HG02938 (cell line): Measurements from ENCODE around the gene NGEF.

ENCODE experiments used
- ATAC-seq: cut with Tn5 transposase; IDR thresholded peaks from one replicate; pipeline ENCODE4 v1.9.1; 2021; ENCODE audit warnings: mild to moderate bottlenecking, moderate library complexity; ENCODE audit not compliant: unreplicated experiment

Gene NGEF

DNA sequence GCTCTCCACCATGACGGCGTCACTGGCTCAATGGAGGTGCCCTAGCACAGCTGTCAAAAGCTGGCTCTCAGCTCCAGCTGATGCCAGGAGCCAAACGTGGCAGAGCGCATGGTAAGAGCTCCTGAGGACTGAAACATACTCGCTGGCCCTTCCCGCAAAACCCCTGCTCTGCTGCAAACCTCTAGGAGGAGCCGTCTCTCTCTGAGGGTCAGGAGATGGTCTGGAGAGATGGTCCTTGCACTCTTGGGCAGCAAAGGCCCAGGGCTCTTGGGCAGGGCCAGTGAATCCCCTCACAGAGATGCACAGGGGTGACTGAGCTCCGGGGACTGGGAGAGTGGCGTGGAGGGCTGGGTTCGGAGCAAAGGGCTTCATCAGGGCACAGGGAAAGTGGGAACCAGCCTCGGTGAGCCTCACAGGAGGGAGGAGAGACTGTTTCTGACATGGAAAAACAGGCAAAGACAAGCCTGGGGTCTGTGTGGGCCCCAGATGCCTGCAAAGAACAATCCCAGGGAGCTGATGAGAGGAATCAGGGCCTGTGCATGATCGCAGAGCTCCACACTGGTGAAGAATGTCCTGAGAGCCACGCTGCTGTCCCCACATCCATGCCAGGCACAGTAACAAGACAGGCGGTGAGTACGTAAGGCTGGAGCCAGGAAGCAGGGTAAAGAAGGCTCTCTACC is 125.7 kb downstream of the NGEF start:
- ATAC-seq, result no peak

DNA sequence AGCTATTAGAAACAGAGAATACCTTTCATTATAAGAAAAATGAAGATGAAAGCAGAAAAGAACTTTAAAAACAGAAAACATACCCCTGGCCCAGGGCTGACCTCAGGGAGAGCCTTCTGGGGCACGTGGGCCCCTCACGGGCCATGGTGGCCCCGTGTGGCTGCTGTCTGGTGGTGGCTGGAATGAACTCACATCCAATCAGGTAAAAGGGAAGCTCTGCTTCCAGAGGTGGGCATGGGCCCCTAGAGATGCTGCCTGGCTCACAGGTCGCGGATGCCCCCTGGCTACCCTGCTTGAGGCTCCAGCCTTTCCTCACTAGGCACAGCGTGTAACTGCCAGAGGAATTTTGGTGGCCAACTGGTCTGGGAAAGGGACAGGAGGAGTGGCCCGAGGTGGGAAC is 126.4 kb downstream of the NGEF start:
- ATAC-seq, result no peak

DNA sequence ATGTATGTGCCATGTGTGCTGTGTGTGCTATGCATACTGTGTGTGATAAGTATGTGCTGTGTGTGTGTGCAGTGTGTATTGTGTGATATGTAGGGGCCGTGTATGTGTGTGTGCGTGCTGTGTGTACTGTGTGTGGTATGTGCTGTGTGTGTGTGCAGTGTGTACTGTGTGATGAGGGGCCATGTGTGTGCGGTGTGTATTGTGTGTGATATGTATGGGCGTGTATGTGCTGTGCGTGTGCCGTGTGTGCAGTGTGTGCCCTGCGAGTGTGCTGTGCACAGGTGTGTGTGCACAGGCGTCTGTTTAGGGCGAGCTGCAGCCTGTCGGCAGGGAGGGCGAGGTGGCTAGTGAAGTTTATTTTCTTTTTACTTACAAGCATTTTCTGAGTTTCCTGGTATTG is 126.9 kb downstream of the NGEF start:
- no peak for ATAC-seq

DNA sequence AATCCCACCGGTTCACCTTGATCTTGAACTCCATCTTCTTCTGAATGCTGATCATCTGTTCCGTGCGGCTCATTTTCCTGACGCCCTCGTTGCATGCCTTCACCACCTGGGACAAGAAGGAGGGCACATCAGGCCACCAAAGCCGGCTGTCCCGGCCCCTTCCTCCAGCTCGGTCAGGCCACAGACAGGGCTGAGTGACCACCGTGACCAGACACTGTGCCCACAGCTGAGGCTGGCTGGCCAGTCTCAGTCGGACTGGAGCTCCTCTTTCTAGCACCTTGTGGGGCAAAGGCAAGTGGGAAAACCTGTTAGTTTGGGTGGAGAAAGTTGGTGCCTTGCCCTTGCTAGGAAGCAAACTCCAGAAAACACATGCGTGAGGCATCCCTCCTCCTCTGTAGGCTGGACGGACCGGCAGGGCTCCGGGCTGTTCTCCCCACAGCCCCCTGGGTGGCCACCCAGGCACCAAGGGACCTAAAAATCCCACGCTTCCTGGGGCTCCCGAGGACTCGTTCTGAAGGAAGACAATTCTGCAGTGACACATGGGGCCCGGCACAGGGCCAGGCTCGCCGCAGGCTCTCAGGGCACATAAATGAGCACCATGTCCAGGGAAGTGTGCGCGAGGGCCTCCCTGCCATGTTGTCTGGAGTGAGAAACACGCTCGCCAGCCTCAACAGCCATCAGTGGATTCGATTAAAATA is 127.6 kb downstream of the NGEF start:
- no peak for ATAC-seq

DNA sequence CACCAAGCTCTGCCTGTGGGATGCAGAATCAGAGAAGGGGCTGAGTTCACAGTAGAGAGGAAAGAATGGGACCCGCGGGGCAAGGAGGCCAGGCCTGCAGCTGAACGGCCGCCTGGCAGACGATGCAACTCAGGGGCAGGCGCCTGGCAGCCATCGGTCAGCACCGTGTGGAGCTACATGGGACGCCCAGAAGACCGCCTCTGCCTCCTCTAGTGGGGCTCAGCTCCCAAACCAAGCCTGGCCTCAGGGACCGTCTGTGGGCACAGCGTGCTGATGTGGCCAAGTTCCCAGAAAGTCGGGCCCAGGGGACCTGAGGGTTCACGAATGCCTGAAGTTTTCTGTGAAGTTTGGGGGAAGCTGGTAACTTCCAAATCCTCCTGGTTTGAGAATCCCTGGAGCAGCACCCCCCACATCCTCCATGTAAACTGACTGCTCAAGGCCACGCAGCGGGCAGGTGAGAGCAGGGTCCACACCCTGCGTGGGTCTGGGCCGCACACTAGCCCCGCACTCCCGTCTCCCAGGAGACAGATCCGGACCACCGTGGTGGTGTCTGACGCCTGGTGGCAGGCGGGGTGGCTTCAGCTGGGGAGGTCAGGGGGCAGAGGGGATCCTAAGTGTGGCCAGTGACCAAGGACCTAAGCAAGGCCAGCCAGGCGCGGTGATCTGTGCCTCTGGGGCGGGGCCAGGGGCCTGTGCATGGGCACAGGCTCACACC is 128.3 kb downstream of the NGEF start:
- no peak for ATAC-seq

DNA sequence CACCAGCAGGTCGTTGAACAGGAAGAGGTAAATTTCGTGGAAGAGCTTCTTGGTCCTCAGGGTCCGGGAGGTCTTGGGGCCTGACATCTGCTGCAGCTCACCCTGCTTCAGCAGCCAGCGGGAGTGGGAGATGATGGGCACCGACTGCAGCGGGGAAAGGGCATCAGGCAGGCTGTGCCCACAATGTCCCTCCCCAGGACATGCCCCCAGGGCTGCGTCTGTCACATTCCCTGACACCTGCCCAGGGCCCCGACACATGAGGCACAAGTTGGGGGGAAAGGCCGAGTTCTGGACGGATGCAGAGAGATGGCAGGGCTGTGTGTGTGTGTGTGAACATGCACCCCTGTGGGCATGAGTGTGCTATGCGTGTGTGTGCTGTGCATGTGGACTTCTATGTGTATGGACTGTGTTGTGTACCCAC is 129.0 kb downstream of the NGEF start:
- no peak for ATAC-seq

DNA sequence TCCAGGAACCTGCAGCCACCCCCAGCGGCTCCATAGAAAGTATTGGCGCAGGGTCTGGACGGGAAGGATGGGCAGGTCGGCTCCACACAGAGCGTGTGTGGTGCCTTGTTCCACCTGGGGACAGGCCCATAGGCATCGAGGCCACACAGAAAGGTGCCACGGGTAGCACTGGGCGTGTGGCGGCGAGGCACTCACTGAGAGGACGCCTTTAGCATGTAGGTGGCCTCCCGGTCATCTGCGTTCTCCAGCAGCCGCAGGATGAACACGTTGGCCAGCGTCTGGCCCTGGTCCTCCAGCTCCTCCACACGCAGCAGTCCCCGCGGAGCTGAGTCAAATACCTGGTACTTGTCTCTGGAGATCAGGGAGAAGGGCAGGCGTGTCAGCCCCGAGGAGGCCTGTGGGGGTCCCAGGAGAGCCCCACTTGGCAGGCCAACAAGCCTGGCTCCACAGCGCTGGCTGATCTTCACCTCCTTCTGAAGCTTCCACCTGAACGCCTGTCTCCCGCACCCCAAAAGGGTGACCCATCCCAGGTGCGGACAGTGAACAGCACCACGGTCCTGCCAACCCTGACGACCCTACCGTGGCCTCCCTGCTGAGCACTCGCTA is 129.8 kb downstream of the NGEF start:
- no peak for ATAC-seq

DNA sequence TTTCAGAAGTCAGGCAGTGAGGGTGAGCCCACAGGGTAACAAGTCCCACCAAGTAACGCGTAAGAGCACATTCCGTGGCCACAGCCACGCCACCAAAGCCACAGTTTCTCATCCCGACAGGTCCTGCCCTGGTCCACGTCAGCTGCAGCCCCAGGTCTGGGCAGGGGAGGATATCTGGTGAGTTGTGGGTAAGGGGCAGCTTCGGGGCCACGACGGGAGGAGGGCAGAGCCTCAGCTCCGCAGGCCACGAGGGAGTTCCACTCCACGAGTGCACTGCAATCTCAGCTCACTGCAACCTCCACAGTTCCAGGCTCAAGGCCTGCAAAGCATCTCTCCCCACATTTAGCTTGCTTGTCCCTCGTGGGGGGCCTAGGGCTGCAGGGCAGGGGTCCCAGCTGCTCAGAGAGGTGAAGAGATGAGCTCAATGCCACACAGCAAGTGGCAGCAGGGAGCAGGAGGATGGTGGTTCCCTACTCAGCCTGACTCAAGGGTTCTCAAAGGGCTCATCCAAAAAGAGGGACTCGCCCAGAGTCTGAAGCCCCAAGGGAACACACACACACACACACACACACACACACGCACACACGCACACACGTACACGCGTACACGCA is 130.4 kb downstream of the NGEF start:
- ATAC-seq, result no peak

DNA sequence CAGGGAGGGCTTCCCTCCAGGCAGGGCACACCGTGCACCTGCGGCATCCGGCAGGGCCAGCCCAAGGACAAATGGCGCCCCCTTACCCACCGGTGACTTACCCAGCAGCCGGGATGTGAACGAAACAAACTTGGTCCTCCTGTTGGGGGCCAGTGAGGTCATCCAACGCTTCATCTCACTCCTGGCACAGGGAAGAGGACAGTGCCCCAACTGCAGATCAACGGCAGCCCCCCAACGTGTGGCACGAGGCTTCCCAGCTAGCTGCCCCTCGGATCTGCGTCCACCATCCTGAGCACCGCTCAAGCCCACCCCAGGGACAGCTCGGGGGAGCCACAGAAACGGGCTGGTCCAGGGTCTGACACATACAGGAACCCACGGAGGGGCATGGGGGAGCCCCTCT is 131.0 kb downstream of the NGEF start:
- ATAC-seq, result no peak

DNA sequence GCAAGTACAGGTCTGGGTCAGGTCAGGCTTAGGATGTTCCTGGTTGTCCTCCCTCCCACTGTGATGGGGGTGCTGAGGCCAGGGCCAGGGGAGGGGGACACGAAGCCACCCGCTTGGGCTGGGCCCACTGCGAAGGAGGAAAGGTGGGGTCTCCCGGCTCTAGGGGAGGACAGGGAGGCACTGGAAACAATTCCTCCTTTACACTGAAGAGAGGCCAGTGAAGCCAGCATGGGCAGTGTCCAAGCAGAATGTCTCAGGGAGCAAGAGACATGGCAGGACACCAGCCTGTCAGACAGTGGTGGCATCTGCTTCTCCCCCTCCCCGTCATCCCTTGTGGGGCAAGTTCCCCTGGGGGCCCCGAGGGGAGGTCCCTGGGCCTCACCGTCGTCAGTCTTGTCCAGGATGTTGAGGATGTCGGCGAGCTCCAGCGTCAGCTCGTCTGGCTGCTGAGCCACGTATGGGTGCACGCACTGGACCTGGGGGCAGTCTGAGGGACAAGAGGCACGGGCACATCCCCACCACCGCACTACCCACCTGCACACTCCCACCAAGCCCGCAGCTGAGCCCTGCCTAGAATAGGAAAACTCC is 132.2 kb downstream of the NGEF start:
- no peak for ATAC-seq

DNA sequence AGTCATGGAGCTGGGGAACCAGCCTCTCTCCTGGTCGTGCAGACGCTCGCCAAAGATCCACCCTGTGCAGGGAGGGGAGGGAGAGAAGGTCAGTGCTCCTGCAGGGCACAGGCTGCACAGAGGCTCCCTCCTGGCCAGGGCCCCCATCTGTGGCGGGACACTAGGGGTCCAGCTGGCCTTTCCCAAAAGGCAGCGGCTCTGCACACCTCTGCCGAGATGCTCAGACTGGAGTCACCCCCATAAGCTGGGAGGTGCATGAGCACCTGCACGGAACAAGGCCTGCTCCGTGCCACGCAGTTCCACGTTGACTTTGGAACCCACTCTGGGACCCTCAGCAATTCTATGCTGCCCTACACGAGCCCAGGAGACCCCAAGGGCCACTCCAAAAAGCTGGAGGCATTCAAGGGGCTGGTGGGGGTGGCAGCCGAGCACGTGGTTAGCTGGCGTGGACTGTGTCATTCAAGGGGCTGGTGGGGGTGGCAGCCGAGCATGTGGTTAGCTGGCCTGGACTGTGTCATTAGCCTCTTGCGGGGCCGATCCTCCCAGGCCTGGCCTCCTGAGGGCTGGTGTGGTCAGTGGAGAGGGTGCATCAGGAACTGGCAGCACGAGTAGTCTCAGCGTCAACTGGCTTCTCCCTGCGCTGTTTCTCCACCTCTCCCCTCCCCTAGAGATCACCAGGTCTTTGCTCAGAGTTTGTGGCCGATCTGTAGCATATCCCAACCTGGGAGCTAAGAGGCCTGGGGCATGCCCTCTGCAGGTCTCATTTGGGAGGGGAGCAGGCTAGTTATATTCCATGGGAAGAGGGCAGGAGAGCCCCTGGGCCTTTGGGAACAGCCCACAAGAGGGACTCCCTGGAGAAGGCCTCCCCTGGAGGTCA is 133.2 kb downstream of the NGEF start:
- no peak for ATAC-seq

DNA sequence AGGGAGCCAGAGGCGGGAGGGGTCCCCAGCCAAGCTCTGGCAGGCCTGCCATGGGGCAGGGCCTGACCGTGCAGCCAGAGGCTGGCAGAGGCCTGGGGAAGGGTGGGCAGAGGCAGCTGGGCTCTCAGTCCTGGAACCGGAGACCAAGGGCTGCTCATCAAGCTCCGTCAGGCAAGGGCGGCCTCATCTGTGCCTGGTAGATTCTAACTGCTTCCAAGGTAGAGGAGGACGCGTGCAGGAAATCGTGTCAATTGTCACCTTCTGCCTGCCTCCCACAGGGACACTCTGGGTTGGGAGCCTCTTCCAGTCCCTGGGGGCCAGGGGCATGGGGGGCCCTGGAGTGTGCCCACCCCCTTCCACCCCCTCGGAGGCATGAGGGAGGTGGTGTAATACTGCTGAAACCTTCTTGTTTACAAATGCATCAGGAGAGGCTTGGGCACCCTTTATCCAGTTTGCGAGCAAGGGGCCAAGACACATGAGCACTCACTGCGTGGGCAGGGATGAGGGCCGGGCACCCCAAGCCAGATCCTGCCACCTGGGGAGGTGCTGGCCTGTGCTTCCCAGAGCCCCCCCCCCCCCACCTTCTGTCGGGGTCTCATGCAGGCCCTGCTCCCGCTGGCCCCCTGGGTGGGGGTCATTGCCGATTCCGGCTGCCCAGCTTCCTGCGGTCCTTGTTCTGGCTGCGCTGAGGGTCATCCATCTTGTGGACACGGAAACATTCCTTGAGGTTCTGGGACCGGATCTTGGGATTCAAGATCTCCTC is 134.0 kb downstream of the NGEF start:
- ATAC-seq, result no peak

DNA sequence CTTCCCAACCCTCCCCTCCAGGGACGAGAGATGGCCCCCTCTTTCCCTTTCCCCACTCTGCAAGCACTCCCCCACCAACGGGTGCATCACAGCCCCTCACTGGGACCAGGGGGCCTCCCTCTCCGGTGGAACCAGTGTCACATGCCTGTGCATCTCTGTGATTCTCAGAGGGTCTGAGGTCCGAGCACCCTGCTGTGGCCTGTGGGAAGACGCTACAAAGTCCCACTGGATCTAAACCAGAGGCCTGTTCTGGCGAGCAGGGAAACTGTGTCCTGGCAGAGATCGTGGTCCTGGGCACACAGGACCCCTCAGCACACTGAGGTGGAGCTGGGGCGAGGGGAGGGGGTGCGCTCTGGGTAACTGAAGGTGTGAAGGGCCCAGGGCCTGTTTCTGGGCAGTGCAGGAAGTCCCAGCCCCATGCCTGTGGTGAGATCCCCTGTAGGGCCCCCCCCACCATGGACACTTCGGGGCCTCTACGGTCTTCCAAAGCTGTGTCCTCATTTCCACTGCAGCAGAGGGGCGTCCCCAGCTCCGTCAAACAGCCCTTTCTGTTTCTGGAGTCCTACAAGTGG is 135.0 kb downstream of the NGEF start:
- no peak for ATAC-seq

DNA sequence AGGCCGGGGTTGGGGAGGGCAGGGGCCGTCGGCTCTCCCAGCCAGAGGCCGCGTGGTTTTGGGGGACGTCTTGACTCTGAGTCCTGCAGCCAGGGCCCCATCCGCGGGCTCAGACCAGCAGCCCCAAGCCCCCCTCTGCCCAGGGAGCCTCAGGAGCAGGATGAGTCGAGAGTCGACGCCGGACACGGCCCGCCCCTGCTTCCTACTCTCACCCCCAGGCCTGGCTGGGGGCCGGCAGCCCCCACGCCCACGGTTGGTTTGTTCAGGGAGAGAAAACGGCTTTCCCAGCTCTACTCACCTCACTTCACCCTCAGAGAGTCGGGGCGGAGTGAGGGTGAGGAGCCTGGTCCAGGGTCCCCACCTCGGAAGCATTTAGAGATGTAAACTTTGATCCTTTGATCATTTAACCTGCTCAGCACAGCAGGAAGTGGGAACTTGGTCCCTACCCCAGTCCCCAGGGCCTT is 136.0 kb downstream of the NGEF start:
- no peak for ATAC-seq

DNA sequence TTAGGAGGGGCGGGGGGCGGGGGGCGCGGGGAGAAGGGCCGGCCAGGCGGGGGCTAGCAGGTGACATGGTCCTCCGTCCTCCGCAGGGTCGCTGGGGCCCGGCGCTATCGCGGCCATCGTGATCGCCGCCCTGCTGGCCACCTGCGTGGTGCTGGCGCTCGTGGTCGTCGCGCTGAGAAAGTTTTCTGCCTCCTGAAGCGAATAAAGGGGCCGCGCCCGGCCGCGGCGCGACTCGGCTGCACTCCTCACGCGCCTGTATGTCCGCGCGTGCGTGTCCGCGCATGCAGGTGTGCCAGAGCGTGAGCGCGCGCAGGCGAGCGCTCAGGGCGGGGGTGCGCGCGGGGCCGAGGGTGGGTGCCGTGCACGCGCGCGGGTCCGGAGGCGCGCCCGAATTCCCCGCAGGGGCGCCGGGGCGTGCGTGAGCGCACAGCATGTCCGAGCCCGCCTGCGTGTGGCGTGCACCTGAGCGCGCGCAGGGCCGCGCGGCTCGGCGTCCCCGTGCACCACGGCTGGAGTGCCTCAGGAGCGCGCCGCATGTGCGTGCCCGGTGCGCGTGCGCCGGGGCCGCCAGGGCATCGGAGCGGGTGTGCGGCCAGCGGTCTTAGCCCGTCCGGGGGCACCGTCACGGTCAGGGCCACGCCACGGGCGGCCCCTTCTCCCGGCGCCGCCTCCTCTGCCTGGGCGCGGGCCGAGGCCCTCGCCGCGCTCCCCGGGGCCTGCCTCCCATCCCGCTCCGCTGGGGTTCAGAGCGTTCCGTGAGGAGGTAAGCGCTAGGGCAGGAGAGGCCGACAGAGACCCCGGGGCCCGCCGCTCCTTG is 136.7 kb downstream of the NGEF start:
- ATAC-seq, result no peak

DNA sequence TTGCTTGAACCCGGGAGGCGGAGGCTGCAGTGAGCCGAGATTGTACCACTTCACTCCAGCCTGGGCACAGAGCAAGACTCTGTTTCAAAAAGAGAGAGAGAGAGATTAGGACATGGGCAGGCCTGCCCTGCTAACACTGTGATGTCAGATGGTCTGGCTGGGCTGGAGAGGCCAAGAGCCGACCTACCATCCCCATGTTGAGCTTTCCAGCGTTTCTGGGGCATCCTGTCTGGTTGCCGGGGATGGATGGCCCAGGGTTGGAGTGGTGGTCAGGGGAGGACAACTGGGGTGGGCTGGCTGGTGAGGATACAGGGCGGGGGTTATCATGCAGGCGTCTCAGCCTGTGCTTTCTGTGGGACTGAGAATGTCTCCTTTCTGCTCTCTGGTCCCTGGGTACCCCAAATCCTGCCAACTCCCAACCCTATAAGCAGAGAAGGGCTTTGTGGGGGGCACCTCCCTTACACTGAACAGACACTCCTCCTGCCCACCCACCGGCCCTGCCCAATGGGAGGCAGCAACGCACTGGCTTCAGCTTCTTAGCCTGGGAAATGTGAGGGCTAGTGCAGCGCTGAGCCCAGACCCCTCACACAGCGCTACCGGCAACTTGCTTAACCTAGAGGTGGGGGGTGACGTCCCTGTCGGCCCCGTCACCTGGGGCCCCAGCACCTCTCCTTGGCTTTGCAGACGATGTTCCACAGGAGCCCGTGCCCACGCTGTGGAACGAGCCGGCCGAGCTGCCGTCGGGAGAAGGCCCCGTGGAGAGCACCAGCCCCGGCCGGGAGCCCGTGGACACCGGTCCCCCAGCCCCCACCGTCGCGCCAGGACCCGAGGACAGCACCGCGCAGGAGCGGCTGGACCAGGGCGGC is 137.6 kb downstream of the NGEF start:
- no peak for ATAC-seq

DNA sequence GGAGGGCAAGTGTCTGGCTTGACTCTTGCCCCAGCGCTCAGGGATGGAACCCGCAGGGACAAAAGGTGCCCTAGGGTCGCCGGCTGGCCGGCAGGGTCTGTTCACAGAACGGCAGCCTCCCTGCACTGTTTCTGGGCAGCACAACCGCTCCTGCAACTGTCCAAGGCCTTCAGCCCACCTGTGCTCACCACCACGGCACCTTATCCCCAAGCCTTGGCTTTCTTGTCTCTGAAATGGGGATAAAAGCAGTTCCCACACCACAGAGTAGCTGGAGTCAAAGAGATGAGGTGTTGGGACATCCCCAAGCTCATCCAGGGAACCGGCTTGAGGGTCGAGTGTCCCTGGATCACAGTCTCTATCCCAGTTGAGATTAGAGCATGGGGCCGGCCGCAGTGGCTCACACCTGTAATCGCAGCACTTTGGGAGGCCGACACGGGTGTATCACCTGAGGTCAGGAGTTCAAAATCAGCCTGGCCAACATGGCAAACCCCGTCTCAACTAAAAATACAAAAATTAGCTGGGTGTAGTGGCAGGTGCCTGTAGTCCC is 138.3 kb downstream of the NGEF start:
- no peak for ATAC-seq
